ENCODE measurements around the gene ZFPM1. TPM values are rescaled to one million over a fixed set of nuclear protein-coding genes. Genes with fewer than 3 reads are reported as not detected.

ZFPM1 gene
- total RNA-seq, 2 experiments from 2014 or later = 15.8 to 19.3 TPM

GRCh38 chr16:88430524-88431446, 22.3 kb upstream of the ZFPM1 start:
- H3K27me3 Mint-ChIP-seq (ENCODE audit: low read depth) = peaks cover 3% of the 10 kb centered on the region
- peak overlapping the region; percentile 46 for H3K27ac Mint-ChIP-seq
- ChIA-PET POLR2A (interaction anchor here (0.8 to 1.3 kb wide), 3 partner anchors 471 to 652 kb away, joined by 4 to 5 read pairs (median 4); no protein-coding TSS in a partner anchor), CTCF (interaction anchor here (1.1 to 3.8 kb wide), 6 partner anchors 8 to 652 kb away, joined by 3 to 14 read pairs (median 4); partner anchors contain the start of gene BANP)
- no peaks in the 10 kb centered on the region for H3K36me3 Mint-ChIP-seq (ENCODE audit: low read depth)
- H3K4me3 Mint-ChIP-seq = peak overlapping the region; percentile 61
- H3K9me3 Mint-ChIP-seq (ENCODE audit: insufficient read depth) = no peaks in the 10 kb centered on the region
- peaks cover 8% of the 10 kb centered on the region for H3K4me1 Mint-ChIP-seq (ENCODE audit: low read depth)
- ATAC-seq (peak; percentile 76), DNase-seq (peak; percentile 53)

- Mint-ChIP-seq H3K4me3 (peak overlapping the region; percentile 42), H3K36me3 (ENCODE audit: low read depth) (no peaks in the 10 kb centered on the region), H3K27ac (no peak overlapping the region), H3K9me3 (ENCODE audit: insufficient read depth) (no peaks in the 10 kb centered on the region), H3K27me3 (ENCODE audit: low read depth) (peaks cover 3% of the 10 kb centered on the region), H3K4me1 (ENCODE audit: low read depth) (peaks cover 8% of the 10 kb centered on the region)
- no peak for DNase-seq
- no peak for ATAC-seq
- ChIA-PET CTCF (interaction anchor here (1.4 kb wide), 1 partner anchor 144 kb away, joined by 4 read pairs; no protein-coding TSS in a partner anchor), POLR2A (no interaction called here)
Observed at GRCh38 chr16:88431651-88432050, 21.4 kb upstream of the ZFPM1 start.

GRCh38 chr16:88432174-88432573, 20.9 kb upstream of the ZFPM1 start:
- Mint-ChIP-seq H3K4me1 (ENCODE audit: low read depth) (peaks cover 8% of the 10 kb centered on the region), H3K36me3 (ENCODE audit: low read depth) (no peaks in the 10 kb centered on the region), H3K4me3 (peak overlapping the region; percentile 42), H3K9me3 (ENCODE audit: insufficient read depth) (no peaks in the 10 kb centered on the region), H3K27me3 (ENCODE audit: low read depth) (peaks cover 3% of the 10 kb centered on the region), H3K27ac (no peak overlapping the region)
- CTCF ChIA-PET = interaction anchor here (1.4 kb wide), 1 partner anchor 145 kb away, joined by 4 read pairs; no protein-coding TSS in a partner anchor
- no peak for DNase-seq
- no peak for ATAC-seq
- POLR2A ChIA-PET = no interaction called here

- Mint-ChIP-seq H3K9me3 (ENCODE audit: insufficient read depth) (no peaks in the 10 kb centered on the region), H3K4me1 (ENCODE audit: low read depth) (peaks cover 8% of the 10 kb centered on the region), H3K27me3 (ENCODE audit: low read depth) (peaks cover 3% of the 10 kb centered on the region), H3K36me3 (ENCODE audit: low read depth) (no peaks in the 10 kb centered on the region), H3K4me3 (no peak overlapping the region), H3K27ac (no peak overlapping the region)
- DNase-seq = no peak
- no peak for ATAC-seq
- ChIA-PET CTCF (interaction anchor here (1.4 kb wide), 1 partner anchor 146 kb away, joined by 4 read pairs; no protein-coding TSS in a partner anchor), POLR2A (no interaction called here)
Observed at GRCh38 chr16:88432753-88433152, 20.3 kb upstream of the ZFPM1 start.

- POLR2A ChIA-PET = no interaction called here
- no peaks in the 10 kb centered on the region for H3K9me3 Mint-ChIP-seq (ENCODE audit: insufficient read depth)
- ATAC-seq (no peak), DNase-seq (no peak)
- H3K36me3 Mint-ChIP-seq (ENCODE audit: low read depth) = no peaks in the 10 kb centered on the region
- CTCF ChIA-PET = no interaction called here
- no peak overlapping the region for H3K4me3 Mint-ChIP-seq
- H3K27ac Mint-ChIP-seq = no peak overlapping the region
- H3K27me3 Mint-ChIP-seq (ENCODE audit: low read depth) = peaks cover 3% of the 10 kb centered on the region
- peaks cover 8% of the 10 kb centered on the region for H3K4me1 Mint-ChIP-seq (ENCODE audit: low read depth)
Observed at GRCh38 chr16:88433632-88434352, 19.3 kb upstream of the ZFPM1 start.

GRCh38 chr16:88434353-88434690, 18.8 kb upstream of the ZFPM1 start:
- ChIA-PET CTCF (no interaction called here), POLR2A (no interaction called here)
- ATAC-seq (no peak), DNase-seq (no peak)
- no peak overlapping the region for H3K4me3 Mint-ChIP-seq
- H3K27ac Mint-ChIP-seq = no peak overlapping the region
- H3K36me3 Mint-ChIP-seq (ENCODE audit: low read depth) = no peaks in the 10 kb centered on the region
- H3K4me1 Mint-ChIP-seq (ENCODE audit: low read depth) = peaks cover 8% of the 10 kb centered on the region
- H3K9me3 Mint-ChIP-seq (ENCODE audit: insufficient read depth) = no peaks in the 10 kb centered on the region
- H3K27me3 Mint-ChIP-seq (ENCODE audit: low read depth) = peaks cover 3% of the 10 kb centered on the region

GRCh38 chr16:88434746-88435145, 18.3 kb upstream of the ZFPM1 start:
- Mint-ChIP-seq H3K9me3 (ENCODE audit: insufficient read depth) (no peaks in the 10 kb centered on the region), H3K27me3 (ENCODE audit: low read depth) (peaks cover 3% of the 10 kb centered on the region), H3K4me3 (no peak overlapping the region), H3K36me3 (ENCODE audit: low read depth) (no peaks in the 10 kb centered on the region), H3K27ac (no peak overlapping the region), H3K4me1 (ENCODE audit: low read depth) (peaks cover 6% of the 10 kb centered on the region)
- POLR2A ChIA-PET = interaction anchor here (0.7 kb wide), 1 partner anchor 523 kb away, joined by 3 read pairs; no protein-coding TSS in a partner anchor
- CTCF ChIA-PET = no interaction called here
- no peak for ATAC-seq
- DNase-seq = no peak

GRCh38 chr16:88435437-88436355, 17.4 kb upstream of the ZFPM1 start:
- Mint-ChIP-seq H3K4me1 (ENCODE audit: low read depth) (peaks cover 5% of the 10 kb centered on the region), H3K27ac (no peak overlapping the region), H3K36me3 (ENCODE audit: low read depth) (no peaks in the 10 kb centered on the region), H3K9me3 (ENCODE audit: insufficient read depth) (no peaks in the 10 kb centered on the region), H3K27me3 (ENCODE audit: low read depth) (peaks cover 3% of the 10 kb centered on the region), H3K4me3 (no peak overlapping the region)
- ChIA-PET POLR2A (interaction anchor here (0.7 to 1.0 kb wide), 3 partner anchors 20 to 524 kb away, joined by 3 to 5 read pairs (median 4); partner anchors contain the start of gene BANP), CTCF (interaction anchor here (0.7 to 1.6 kb wide), 9 partner anchors 17 to 657 kb away, joined by 3 to 7 read pairs (median 3); partner anchors contain the start of gene ZC3H18)
- no peak for DNase-seq
- ATAC-seq = no peak

- ChIA-PET POLR2A (no interaction called here), CTCF (interaction anchor here (0.7 to 2.8 kb wide), 10 partner anchors 12 to 658 kb away, joined by 3 to 7 read pairs (median 4); partner anchors contain the start of gene ZC3H18)
- peaks cover 2% of the 10 kb centered on the region for H3K27me3 Mint-ChIP-seq (ENCODE audit: low read depth)
- H3K9me3 Mint-ChIP-seq (ENCODE audit: insufficient read depth) = no peaks in the 10 kb centered on the region
- ATAC-seq = no peak
- DNase-seq = no peak
- no peak overlapping the region for H3K27ac Mint-ChIP-seq
- H3K36me3 Mint-ChIP-seq (ENCODE audit: low read depth) = no peaks in the 10 kb centered on the region
- peaks cover 1% of the 10 kb centered on the region for H3K4me1 Mint-ChIP-seq (ENCODE audit: low read depth)
- H3K4me3 Mint-ChIP-seq = no peak overlapping the region
Observed at GRCh38 chr16:88436796-88437195, 16.3 kb upstream of the ZFPM1 start.

- CTCF ChIA-PET = interaction anchor here (0.6 to 2.8 kb wide), 15 partner anchors 8 to 659 kb away, joined by 3 to 17 read pairs (median 4); no protein-coding TSS in a partner anchor
- Mint-ChIP-seq H3K9me3 (ENCODE audit: insufficient read depth) (no peaks in the 10 kb centered on the region), H3K4me3 (no peak overlapping the region), H3K36me3 (ENCODE audit: low read depth) (no peaks in the 10 kb centered on the region), H3K27ac (no peak overlapping the region), H3K27me3 (ENCODE audit: low read depth) (no peaks in the 10 kb centered on the region), H3K4me1 (ENCODE audit: low read depth) (no peaks in the 10 kb centered on the region)
- ATAC-seq = peak; percentile 77
- POLR2A ChIA-PET = no interaction called here
- peak; percentile 75 for DNase-seq
Observed at GRCh38 chr16:88437367-88437964, 15.6 kb upstream of the ZFPM1 start.
